CD4-positive, alpha-beta memory T cell (primary cell): ENCODE measurements around the gene AFAP1L1. TPM values are rescaled to one million over a fixed set of nuclear protein-coding genes. Genes with fewer than 3 reads are reported as not detected.
A peak's percentile ranks its signal among the peaks of the same experiment; 100 is the strongest.

Source experiments
- CTCF ChIA-PET: fragments of 350-600 bp; sonication (Branson Sonifier 250); formaldehyde crosslinking; loops from one replicate; lab custom pipeline; 2021; ENCODE audit warnings: inconsistent platforms; ENCODE audit not compliant: partially characterized antibody; lab: Charles Lee
- POLR2A ChIA-PET: fragments of 350-600 bp; sonication (Branson Sonifier 250); formaldehyde crosslinking; loops from one replicate; lab custom pipeline; 2021; ENCODE audit not compliant: partially characterized antibody; lab: Charles Lee
- DNase-seq, 5 donors: peaks; one replicate each; pipeline versions ENCODE4 v3.0.0 to v3.0.0-alpha.2; 2020 to 2022; ENCODE audit warnings: mixed read lengths in 1 of 5
- H3K27ac ChIP-seq: one replicate; pipeline ENCODE4 v1.7.0; 2013; ENCODE audit warnings: low read depth, low read length
- H3K27me3 ChIP-seq: 2 replicates; pipeline ENCODE4 v1.7.0; 2013; ENCODE audit warnings: mild to moderate bottlenecking, low read length, moderate library complexity; ENCODE audit not compliant: insufficient read depth
- H3K36me3 ChIP-seq: 2 replicates; pipeline ENCODE4 v1.7.0; 2013; ENCODE audit warnings: mild to moderate bottlenecking, low read length, moderate library complexity; ENCODE audit not compliant: insufficient read depth
- H3K4me1 ChIP-seq: 2 replicates; pipeline ENCODE4 v1.7.0; 2013; ENCODE audit warnings: mild to moderate bottlenecking, low read length, moderate library complexity; ENCODE audit not compliant: insufficient read depth
- H3K4me3 ChIP-seq, 2 donors: one replicate each; pipeline ENCODE4 v1.7.0; 2013; ENCODE audit warnings: low read length in 2 of 2, mild to moderate bottlenecking in 1 of 2
- H3K9me3 ChIP-seq, 2 donors: one replicate each; pipeline ENCODE4 v1.7.0; 2013; ENCODE audit warnings: low read length in 2 of 2, control low read depth in 1 of 2; ENCODE audit not compliant: control insufficient read depth in 1 of 2
- H3K27ac Mint-ChIP-seq, 7 donors: one replicate each; pipeline ENCODE4 v1.8.0; 2020 to 2021; ENCODE audit warnings: mixed read lengths in 7 of 7, mild to moderate bottlenecking in 6 of 7, inconsistent platforms in 3 of 7, moderate library complexity in 3 of 7
- H3K27me3 Mint-ChIP-seq, 2 donors: one replicate each; pipeline ENCODE4 v1.8.0; 2020 to 2021; ENCODE audit warnings: mixed read lengths in 2 of 2
- H3K36me3 Mint-ChIP-seq, 2 donors: one replicate each; pipeline ENCODE4 v1.8.0; 2020 to 2021; ENCODE audit warnings: mixed read lengths in 2 of 2, inconsistent platforms in 1 of 2, mild to moderate bottlenecking in 1 of 2
- H3K4me1 Mint-ChIP-seq, 4 donors: one replicate each; pipeline ENCODE4 v1.8.0; 2020 to 2021; ENCODE audit warnings: mixed read lengths in 4 of 4, mild to moderate bottlenecking in 1 of 4
- H3K4me3 Mint-ChIP-seq, 8 donors: one replicate each; pipeline ENCODE4 v1.8.0; 2020 to 2021; ENCODE audit warnings: mixed read lengths in 8 of 8, mild to moderate bottlenecking in 7 of 8, moderate library complexity in 6 of 8, inconsistent platforms in 3 of 8
- H3K9me3 Mint-ChIP-seq, 8 donors: one replicate each; pipeline ENCODE4 v1.8.0; 2020 to 2021; ENCODE audit warnings: mixed read lengths in 8 of 8, mild to moderate bottlenecking in 5 of 8, inconsistent platforms in 3 of 8, moderate library complexity in 1 of 8
- intact Hi-C: fragments of 100-400 bp; cut with micrococcal nuclease; formaldehyde crosslinking; loops from one replicate; pipeline ENCODE4 v1.15.1; 2023
- polyA plus RNA-seq, 2 donors: library from polyadenylated mRNA; unstranded; fragments of 300-500 nt; fragmentation: Illumina TruSeq; gene quantifications; one replicate each; pipeline ENCODE4 v1.2.3, GENCODE V29; 2021
- total RNA-seq, 2 experiments: library from RNA; stranded (reverse); gene quantifications; one replicate each; pipeline ENCODE4 v1.2.3, GENCODE V29; 2021

AFAP1L1 gene
- not detected for total RNA-seq
- not detected for polyA plus RNA-seq

DNA sequence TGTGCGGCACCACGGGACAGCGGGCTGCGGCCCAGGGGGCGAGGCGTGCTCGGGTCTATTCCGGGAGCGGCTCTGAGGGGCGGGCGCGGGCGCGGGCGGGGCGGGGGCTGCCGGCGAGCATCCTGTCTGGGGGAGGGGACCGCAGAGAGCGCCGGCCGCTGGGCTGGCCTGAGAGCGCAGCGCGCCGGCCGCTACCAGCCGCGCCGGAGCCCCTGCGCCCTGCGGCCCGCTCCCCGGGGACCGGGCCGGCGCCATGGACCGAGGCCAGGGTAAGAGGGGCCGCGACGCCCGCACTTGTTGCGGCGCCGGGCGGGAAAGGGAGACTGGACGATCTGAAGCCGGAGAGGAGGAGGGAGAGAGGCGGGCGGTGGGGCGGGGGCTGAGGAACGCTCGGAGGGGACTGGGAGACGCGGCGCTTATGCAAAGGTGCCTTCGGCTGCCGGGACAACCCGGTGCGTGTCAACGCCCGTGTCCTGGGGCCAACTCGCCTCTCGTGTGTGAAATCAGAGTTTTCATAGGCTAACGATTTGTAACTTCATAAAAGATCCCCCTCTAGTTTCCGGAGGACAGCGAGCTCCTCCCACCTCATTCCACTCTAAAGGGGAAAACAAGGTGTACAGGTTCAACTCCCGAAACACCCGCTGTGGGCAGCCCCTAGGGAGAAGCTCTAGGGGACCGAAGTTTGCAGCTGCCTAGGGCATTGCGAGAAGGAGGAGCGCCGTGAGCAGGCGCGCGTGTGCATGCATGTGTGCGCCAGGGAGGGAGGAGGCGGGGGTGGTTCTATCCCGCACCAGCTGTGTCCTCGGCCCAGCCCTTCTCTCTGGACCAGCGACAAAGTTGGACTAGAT is at the start of gene AFAP1L1:
AFAP1L1 (plus strand) TSS at position 144 of the 848 bp plus-strand sequence; CDS start at position 254, 110 bp downstream.
- Histone ChIP-seq H3K36me3 (no peaks in the 10 kb centered on the region), H3K27me3 (peaks cover 22% of the 10 kb centered on the region), H3K9me3 (no peaks in the 10 kb centered on the region), H3K4me3 (no peak within 1 kb of the TSS), H3K4me1 (peaks cover 4% of the 10 kb centered on the region), H3K27ac (no peak within 1 kb of the TSS)
- peaks cover 0 to 10% of the 10 kb centered on the region in 2 donors for H3K36me3 Mint-ChIP-seq
- CTCF ChIA-PET, result interaction anchor here (0.6 kb wide), 1 partner anchor 131 kb away, joined by 4 read pairs; the partner anchor contains the start of gene ABLIM3
- no peak within 1 kb of the TSS for H3K27ac Mint-ChIP-seq
- peaks cover 30 to 32% of the 10 kb centered on the region in 2 donors for H3K27me3 Mint-ChIP-seq
- DNase-seq, result peak in 1 of 5 donors; percentile 15
- peak within 1 kb of the TSS; percentile 81 to 94 (median 86) for H3K4me3 Mint-ChIP-seq
- intact Hi-C loops, result no loop called here
- POLR2A ChIA-PET, result no interaction called here
- H3K9me3 Mint-ChIP-seq, result peaks cover 5 to 21% (median 12%) of the 10 kb centered on the region in 8 donors
- peaks cover 5 to 8% (median 7%) of the 10 kb centered on the region in 4 donors for H3K4me1 Mint-ChIP-seq

DNA sequence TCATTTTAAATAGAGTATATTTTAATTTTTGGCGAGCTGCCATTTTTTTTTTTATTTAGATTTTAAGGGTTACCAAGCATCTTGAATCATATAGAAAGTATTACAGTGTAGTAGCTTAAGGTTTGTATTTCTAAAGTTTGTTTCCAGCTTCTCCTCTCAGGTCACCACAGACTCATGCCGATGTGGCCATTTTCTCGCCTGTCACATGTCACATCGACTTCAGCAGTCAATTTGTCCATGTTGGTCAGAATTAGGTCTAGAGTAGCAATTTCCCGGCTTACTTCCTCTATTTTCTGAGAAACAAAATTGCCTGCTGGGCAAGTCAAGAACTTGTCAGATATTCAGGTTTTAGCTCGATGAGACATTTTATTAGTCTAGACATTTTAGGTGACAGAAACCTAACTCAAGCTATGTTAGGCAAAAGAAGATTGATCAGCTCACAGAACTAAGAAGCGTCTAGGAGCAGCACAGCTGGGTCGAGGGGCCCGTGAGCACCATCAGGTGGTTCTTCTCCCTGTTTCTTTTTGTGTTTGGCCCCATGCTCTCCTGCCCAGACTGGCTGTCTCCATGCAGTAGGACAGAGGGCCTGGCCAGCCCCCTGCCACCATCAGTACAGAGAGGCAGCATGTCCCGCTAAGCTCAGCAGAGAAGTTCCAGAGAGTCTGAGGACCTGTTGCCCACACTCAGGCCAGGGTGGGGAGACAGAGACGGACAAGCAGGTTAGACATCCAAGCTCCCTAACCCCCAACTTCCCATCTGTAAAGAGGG is 48.4 kb upstream of the AFAP1L1 start:
- H3K36me3 ChIP-seq, result no peaks in the 10 kb centered on the region
- no peaks in the 10 kb centered on the region for H3K27me3 Mint-ChIP-seq

DNA sequence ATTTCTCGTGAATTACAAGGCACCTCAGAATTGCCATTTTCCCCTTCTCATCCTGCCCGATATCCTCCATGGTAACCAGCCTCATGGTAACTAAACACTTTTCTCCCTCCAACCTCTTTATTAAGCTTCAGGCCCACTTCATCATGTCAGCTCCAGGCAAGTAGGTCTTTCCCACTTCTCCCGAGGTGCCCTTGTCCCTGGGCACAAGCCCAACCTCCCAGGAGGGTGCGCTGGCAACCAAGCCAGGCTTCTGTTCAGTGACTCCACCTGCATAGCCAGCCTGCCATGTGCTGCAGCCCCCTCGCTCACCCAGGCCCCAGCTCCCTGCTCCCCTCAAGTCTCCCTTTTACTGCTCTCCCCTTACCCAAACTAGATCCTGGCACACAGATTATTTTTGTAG is 47.4 kb upstream of the AFAP1L1 start:
- Mint-ChIP-seq H3K27me3 (no peaks in the 10 kb centered on the region), H3K4me3 (no peak overlapping the region), H3K9me3 (no peaks in the 10 kb centered on the region), H3K27ac (peak overlapping the region in 1 of 7 donors; percentile 44), H3K4me1 (peaks cover 0 to 4% (median 1%) of the 10 kb centered on the region in 4 donors), H3K36me3 (no peaks in the 10 kb centered on the region)
- no peak overlapping the region for H3K27ac ChIP-seq
- ChIA-PET CTCF (interaction anchor here (1.0 to 2.5 kb wide), 3 partner anchors 17 to 83 kb away, joined by 3 to 8 read pairs (median 6); partner anchors contain the start of gene ABLIM3), POLR2A (no interaction called here)
- intact Hi-C loops, result no loop called here
- no peak overlapping the region for H3K4me3 ChIP-seq
- H3K36me3 ChIP-seq, result no peaks in the 10 kb centered on the region
- H3K27me3 ChIP-seq, result no peaks in the 10 kb centered on the region
- H3K9me3 ChIP-seq, result no peaks in the 10 kb centered on the region
- no peak for DNase-seq
- H3K4me1 ChIP-seq, result no peaks in the 10 kb centered on the region

More for the DNA sequence above, 48.4 kb upstream of the AFAP1L1 start:
- ChIA-PET POLR2A (interaction anchor here (1.2 kb wide), 1 partner anchor 17 kb away, joined by 4 read pairs; no protein-coding TSS in a partner anchor), CTCF (interaction anchor here (0.7 to 2.5 kb wide), 5 partner anchors 18 to 82 kb away, joined by 3 to 8 read pairs (median 4); partner anchors contain the start of gene ABLIM3)
- H3K27me3 ChIP-seq, result no peaks in the 10 kb centered on the region
- intact Hi-C loops, result no loop called here
- Mint-ChIP-seq H3K4me1 (peaks cover 0 to 4% (median 0%) of the 10 kb centered on the region in 4 donors), H3K4me3 (no peak overlapping the region), H3K9me3 (no peaks in the 10 kb centered on the region), H3K36me3 (no peaks in the 10 kb centered on the region), H3K27ac (no peak overlapping the region)
- no peaks in the 10 kb centered on the region for H3K4me1 ChIP-seq
- H3K4me3 ChIP-seq, result no peak overlapping the region
- no peak for DNase-seq
- no peaks in the 10 kb centered on the region for H3K9me3 ChIP-seq
- no peak overlapping the region for H3K27ac ChIP-seq

DNA sequence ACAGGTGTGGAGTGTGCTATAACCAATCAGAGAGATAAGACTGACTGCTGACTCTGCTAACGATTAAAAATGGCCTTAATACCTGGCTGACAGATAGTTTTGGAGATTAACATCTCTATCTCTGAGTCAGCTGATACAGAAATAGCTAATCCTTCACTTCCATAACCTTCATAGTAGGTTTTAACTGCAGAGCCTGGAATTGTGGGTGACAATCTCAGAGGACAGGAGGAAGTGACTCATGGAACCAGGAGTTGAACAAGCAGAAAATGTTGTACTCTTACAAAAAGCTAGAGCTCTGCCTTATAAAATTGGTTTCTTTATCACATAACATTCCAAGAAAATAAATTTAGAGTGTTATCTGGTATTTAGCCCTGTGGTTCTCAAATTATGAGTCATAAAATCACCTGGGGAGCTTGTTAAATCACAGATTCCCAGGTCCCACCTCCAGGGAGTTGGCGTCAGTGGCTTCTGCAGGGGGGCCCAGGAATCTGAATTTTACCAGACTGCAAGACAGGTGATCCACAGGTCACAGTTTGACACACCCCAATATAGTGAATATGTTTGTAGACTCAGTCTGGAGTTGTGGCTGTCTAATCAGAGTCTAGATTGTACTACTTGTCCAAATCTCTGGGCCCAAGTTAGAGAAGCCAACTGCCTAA is 44.4 kb upstream of the AFAP1L1 start:
- no peak overlapping the region for H3K4me3 Mint-ChIP-seq
- H3K36me3 ChIP-seq, result no peaks in the 10 kb centered on the region
- DNase-seq, result no peak
- H3K27ac ChIP-seq, result no peak overlapping the region
- H3K4me1 Mint-ChIP-seq, result peaks cover 0 to 2% (median 0%) of the 10 kb centered on the region in 4 donors
- H3K9me3 ChIP-seq, result no peaks in the 10 kb centered on the region
- H3K36me3 Mint-ChIP-seq, result no peaks in the 10 kb centered on the region
- H3K27ac Mint-ChIP-seq, result peak overlapping the region in 1 of 7 donors; percentile 8
- H3K27me3 ChIP-seq, result no peaks in the 10 kb centered on the region
- H3K27me3 Mint-ChIP-seq, result peaks cover 0 to 12% of the 10 kb centered on the region in 2 donors
- H3K4me1 ChIP-seq, result no peaks in the 10 kb centered on the region
- intact Hi-C loops, result no loop called here
- no peak overlapping the region for H3K4me3 ChIP-seq
- ChIA-PET CTCF (no interaction called here), POLR2A (no interaction called here)
- H3K9me3 Mint-ChIP-seq, result no peaks in the 10 kb centered on the region

DNA sequence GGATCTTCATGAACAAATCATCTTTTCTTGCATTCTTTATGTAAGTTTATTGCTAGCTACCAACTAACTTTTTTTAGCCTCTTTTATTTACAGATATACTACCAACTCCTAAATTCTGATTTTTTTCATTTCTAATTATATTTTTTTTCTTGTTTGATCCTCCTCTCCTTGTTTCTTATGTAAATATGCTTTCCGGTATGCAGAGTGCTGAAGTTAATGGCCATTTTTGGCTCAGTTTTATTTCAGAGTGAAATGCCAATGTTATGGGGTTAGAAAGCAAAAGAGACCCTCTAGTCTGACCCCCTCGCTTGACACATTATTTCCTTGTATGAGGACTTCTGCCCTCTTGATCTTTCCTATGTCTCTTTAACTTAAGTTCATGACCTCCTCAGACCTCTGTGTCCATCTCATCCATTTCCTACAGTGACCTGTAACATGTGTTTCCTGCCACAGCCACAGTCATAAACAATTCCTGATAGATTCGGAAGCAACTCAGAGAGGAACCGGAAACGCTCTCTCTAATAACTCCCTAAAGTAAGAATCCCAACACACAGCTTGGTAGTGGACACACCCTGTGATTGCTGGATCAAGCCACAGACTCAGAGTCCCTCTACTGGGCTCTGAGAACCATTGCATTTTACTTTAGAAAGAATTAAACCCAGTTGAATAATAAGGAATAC is 42.9 kb upstream of the AFAP1L1 start:
- DNase-seq, result no peak
- H3K36me3 Mint-ChIP-seq, result no peaks in the 10 kb centered on the region
- H3K27me3 Mint-ChIP-seq, result peaks cover 2 to 20% of the 10 kb centered on the region in 2 donors
- Histone ChIP-seq H3K27me3 (no peaks in the 10 kb centered on the region), H3K36me3 (no peaks in the 10 kb centered on the region), H3K4me3 (no peak overlapping the region), H3K27ac (no peak overlapping the region), H3K9me3 (no peaks in the 10 kb centered on the region), H3K4me1 (no peaks in the 10 kb centered on the region)
- H3K4me3 Mint-ChIP-seq, result no peak overlapping the region
- POLR2A ChIA-PET, result no interaction called here
- CTCF ChIA-PET, result no interaction called here
- H3K4me1 Mint-ChIP-seq, result peaks cover 0 to 2% (median 0%) of the 10 kb centered on the region in 4 donors
- H3K9me3 Mint-ChIP-seq, result no peaks in the 10 kb centered on the region
- H3K27ac Mint-ChIP-seq, result no peak overlapping the region
- intact Hi-C loops, result no loop called here

DNA sequence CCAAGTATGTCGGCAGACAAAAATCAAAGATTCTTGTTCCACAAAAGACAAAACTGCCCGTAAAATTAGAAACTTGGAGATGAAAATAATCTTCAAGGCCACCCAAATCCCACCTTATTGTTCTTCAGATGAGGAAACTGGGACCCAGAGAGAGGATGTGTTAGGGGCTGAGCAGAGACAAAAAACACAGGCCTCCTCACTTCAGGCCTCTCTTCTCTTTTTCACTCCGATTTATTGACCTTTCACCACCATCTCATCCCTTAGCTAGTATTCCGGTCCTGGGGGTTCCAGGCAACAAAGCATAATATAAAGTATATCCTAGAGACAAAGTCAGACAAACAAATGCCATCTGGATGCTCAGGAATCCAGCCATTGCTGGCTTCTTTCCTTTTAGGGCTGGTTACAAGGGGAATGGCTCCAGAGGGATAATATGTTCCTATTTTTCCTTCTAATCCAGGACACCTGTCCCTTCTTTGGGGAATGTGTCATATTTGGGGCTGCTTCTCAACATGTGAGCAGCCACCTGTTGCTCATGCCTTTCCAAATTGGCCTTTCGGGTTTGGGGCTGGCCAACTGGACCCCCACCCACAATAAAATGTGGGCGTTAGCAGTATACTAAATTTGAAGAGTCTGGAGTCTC is 42.2 kb upstream of the AFAP1L1 start:
- no peaks in the 10 kb centered on the region for H3K9me3 Mint-ChIP-seq
- no peak overlapping the region for H3K4me3 ChIP-seq
- H3K4me1 ChIP-seq, result no peaks in the 10 kb centered on the region
- H3K4me3 Mint-ChIP-seq, result no peak overlapping the region
- CTCF ChIA-PET, result interaction anchor here (1.2 kb wide), 1 partner anchor 35 kb away, joined by 4 read pairs; no protein-coding TSS in a partner anchor
- H3K36me3 Mint-ChIP-seq, result no peaks in the 10 kb centered on the region
- H3K27me3 ChIP-seq, result no peaks in the 10 kb centered on the region
- no peaks in the 10 kb centered on the region for H3K36me3 ChIP-seq
- POLR2A ChIA-PET, result interaction anchor here (1.0 kb wide), 1 partner anchor 11 kb away, joined by 6 read pairs; no protein-coding TSS in a partner anchor
- intact Hi-C loops, result no loop called here
- H3K4me1 Mint-ChIP-seq, result peaks cover 0 to 2% (median 0%) of the 10 kb centered on the region in 4 donors
- DNase-seq, result no peak
- no peak overlapping the region for H3K27ac ChIP-seq
- H3K27me3 Mint-ChIP-seq, result peaks cover 2 to 22% of the 10 kb centered on the region in 2 donors
- no peak overlapping the region for H3K27ac Mint-ChIP-seq
- H3K9me3 ChIP-seq, result no peaks in the 10 kb centered on the region
